HG02973 (cell line): ENCODE results near the gene PSKH1.

ENCODE experiments used
- ATAC-seq: cut with Tn5 transposase; IDR thresholded peaks from one replicate; pipeline ENCODE4 v1.9.1; 2021; ENCODE audit warnings: moderate library complexity; ENCODE audit not compliant: unreplicated experiment

PSKH1 gene

GRCh38 chr16:67864594-67864993 lies 28.5 kb upstream of the PSKH1 start:
- no peak for ATAC-seq

GRCh38 chr16:67865318-67865717 lies 27.7 kb upstream of the PSKH1 start:
- ATAC-seq = no peak

- no peak for ATAC-seq
Observed at GRCh38 chr16:67868290-67868689, 24.8 kb upstream of the PSKH1 start.

- ATAC-seq = no peak
Observed at GRCh38 chr16:67869653-67870052, 23.4 kb upstream of the PSKH1 start.

GRCh38 chr16:67871256-67871655 lies 21.8 kb upstream of the PSKH1 start:
- no peak for ATAC-seq

GRCh38 chr16:67872131-67872630 lies 20.9 kb upstream of the PSKH1 start:
- no peak for ATAC-seq

GRCh38 chr16:67872631-67873434 lies 20.2 kb upstream of the PSKH1 start, which contains the start of gene EDC4:
Gene EDC4, plus strand, starts transcription at chr16:67873052. Its CDS starts 210 bp downstream, at chr16:67873262.
- peak; percentile 60 for ATAC-seq

- ATAC-seq = no peak
Observed at GRCh38 chr16:67873435-67874370, 19.4 kb upstream of the PSKH1 start.

GRCh38 chr16:67874372-67874771 lies 18.7 kb upstream of the PSKH1 start:
- ATAC-seq = no peak

GRCh38 chr16:67877064-67877463 lies 16.0 kb upstream of the PSKH1 start:
- ATAC-seq = no peak

GRCh38 chr16:67878232-67878631 lies 14.8 kb upstream of the PSKH1 start:
- no peak for ATAC-seq

GRCh38 chr16:67878846-67879245 lies 14.2 kb upstream of the PSKH1 start:
- no peak for ATAC-seq

GRCh38 chr16:67879462-67879861 lies 13.6 kb upstream of the PSKH1 start:
- ATAC-seq = no peak

GRCh38 chr16:67879936-67880335 lies 13.1 kb upstream of the PSKH1 start:
- no peak for ATAC-seq

GRCh38 chr16:67880584-67880983 lies 12.5 kb upstream of the PSKH1 start:
- no peak for ATAC-seq

- no peak for ATAC-seq
Observed at GRCh38 chr16:67881621-67882161, 11.4 kb upstream of the PSKH1 start.

GRCh38 chr16:67882374-67883145 lies 10.5 kb upstream of the PSKH1 start:
- ATAC-seq = no peak

- ATAC-seq = no peak
Observed at GRCh38 chr16:67883146-67883871, 9.7 kb upstream of the PSKH1 start.

GRCh38 chr16:67883872-67884261 lies 9.2 kb upstream of the PSKH1 start:
- ATAC-seq = no peak

- ATAC-seq = no peak
Observed at GRCh38 chr16:67884684-67885083, 8.4 kb upstream of the PSKH1 start, which contains the start of gene NRN1L. Gene NRN1L, plus strand, starts transcription at chr16:67884885. Its CDS starts 19 bp downstream, at chr16:67884904.
